ENCODE results near the gene OR11H6. TPM values are rescaled to one million over a fixed set of nuclear protein-coding genes. Genes with fewer than 3 reads are reported as not detected.
"Not testable (repeated sequence)": the region's sequence is repeated elsewhere in the genome, so short reads cannot be mapped to it uniquely, and the experiment has no call there.

Gene OR11H6, protein sequence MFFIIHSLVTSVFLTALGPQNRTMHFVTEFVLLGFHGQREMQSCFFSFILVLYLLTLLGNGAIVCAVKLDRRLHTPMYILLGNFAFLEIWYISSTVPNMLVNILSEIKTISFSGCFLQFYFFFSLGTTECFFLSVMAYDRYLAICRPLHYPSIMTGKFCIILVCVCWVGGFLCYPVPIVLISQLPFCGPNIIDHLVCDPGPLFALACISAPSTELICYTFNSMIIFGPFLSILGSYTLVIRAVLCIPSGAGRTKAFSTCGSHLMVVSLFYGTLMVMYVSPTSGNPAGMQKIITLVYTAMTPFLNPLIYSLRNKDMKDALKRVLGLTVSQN
- under 0.01 TPM for total RNA-seq

GRCh38 chr14:20223410-20223809 lies at the start of gene OR11H6:
Gene OR11H6 (plus strand): TSS chr14:20223710. CDS start chr14:20223710, 0 bp downstream.
- peak in 1 of 3 donors; percentile 10 for DNase-seq (ENCODE audit: low read depth in 2 of 3, low spot score in 2 of 3)

DNA sequence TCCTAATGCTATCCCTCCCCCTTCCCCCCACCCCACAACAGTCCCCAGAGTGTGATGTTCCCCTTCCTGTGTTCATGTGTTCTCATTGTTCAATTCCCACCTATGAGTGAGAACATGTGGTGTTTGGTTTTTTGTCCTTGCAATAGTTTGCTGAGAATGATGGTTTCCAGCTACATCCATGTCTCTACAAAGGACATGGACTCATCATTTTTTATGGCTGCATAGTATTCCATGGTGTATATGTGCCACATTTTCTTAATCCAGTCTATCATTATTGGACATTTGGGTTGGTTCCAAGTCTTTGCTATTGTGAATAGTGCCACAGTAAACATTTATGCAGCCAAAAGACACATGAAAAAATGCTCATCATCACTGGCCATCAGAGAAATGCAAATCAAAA lies 49.3 kb upstream of the OR11H6 start:
- not testable (repeated sequence) for DNase-seq (ENCODE audit: low read depth in 2 of 3, low spot score in 2 of 3)

GRCh38 chr14:20176330-20176729 lies 47.2 kb upstream of the OR11H6 start:
- no peak for DNase-seq (ENCODE audit: low read depth in 2 of 3, low spot score in 2 of 3)

- DNase-seq (ENCODE audit: low read depth in 2 of 3, low spot score in 2 of 3): peak in 2 of 3 donors; percentile 31 to 67
Measured at GRCh38 chr14:20177433-20177974, 46.0 kb upstream of the OR11H6 start.

GRCh38 chr14:20179218-20179617 lies 44.3 kb upstream of the OR11H6 start:
- DNase-seq (ENCODE audit: low read depth in 2 of 3, low spot score in 2 of 3): peak in 1 of 3 donors; percentile 28

GRCh38 chr14:20179880-20180279 lies 43.6 kb upstream of the OR11H6 start:
- no peak for DNase-seq (ENCODE audit: low read depth in 2 of 3, low spot score in 2 of 3)

GRCh38 chr14:20180486-20180885 lies 43.0 kb upstream of the OR11H6 start:
- no peak for DNase-seq (ENCODE audit: low read depth in 2 of 3, low spot score in 2 of 3)

DNA sequence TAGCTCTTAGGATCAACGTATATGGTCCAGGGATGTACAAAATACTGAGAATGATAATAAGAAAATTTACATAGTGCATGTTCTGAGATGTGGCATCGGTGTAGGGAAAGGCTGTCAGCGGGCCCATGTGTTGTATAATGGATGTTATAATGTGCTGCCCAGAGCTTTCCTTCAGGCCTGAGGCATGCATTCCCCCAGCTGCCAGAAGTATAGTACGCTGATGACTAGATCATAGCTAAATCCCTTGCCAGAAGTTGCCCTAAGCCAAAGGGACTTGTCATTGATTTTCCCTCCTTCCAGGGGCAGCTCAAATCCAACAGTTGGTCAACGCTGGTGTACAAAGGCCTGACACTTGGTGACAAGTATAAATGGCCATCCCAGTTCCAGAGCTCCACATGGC lies 39.3 kb upstream of the OR11H6 start:
- DNase-seq (ENCODE audit: low read depth in 2 of 3, low spot score in 2 of 3): no peak

GRCh38 chr14:20190596-20190995 lies 32.9 kb upstream of the OR11H6 start, which contains the start of gene OR11G2:
Gene OR11G2 (plus strand): TSS chr14:20190896. CDS start chr14:20197438, 6,542 bp downstream.
- DNase-seq (ENCODE audit: low read depth in 2 of 3, low spot score in 2 of 3): no peak

DNA sequence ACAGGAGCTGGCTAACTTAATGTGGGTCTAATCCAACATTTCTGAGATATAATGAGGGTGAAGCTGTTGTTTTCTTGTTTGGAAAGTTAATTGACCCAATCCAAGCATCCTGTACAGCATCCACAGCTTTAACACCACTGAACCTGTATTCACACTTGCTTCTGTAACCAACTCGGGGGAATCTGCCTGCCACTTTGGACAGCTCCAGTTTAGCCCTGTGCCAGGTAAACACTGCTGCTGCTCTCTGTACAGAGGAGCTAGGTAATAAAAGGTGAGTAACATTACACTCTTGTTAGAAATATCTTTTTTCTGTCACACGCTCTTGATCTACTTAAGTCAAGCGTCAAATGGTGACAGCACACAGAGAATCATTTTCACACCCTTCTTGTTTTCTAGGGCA lies 32.1 kb upstream of the OR11H6 start:
- no peak for DNase-seq (ENCODE audit: low read depth in 2 of 3, low spot score in 2 of 3)

- no peak for DNase-seq (ENCODE audit: low read depth in 2 of 3, low spot score in 2 of 3)
Measured at GRCh38 chr14:20194101-20194500, 29.4 kb upstream of the OR11H6 start.

- DNase-seq (ENCODE audit: low read depth in 2 of 3, low spot score in 2 of 3): not testable (repeated sequence)
Measured at GRCh38 chr14:20195170-20195569, 28.3 kb upstream of the OR11H6 start.

DNA sequence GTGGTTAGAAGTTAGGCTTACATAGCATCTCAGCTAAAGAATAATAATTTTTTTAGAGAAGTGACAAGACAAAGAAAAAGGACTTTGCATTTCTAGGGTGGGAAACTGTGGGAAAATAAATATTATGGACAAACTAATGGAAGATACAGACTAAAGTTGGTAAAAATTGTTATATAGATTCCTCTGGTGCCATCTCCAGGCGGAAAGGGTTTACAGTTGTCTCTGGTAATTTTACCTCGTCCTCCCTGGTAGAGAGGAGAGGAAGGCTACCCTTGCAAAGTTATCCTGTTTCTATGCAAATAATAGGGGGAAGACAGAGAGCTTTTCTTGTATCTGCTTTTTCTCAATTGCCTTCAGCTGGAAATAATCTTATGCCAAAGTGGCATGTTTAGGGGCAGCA lies 27.6 kb upstream of the OR11H6 start:
- no peak for DNase-seq (ENCODE audit: low read depth in 2 of 3, low spot score in 2 of 3)

- DNase-seq (ENCODE audit: low read depth in 2 of 3, low spot score in 2 of 3): no peak
Measured at GRCh38 chr14:20197459-20197858, 26.1 kb upstream of the OR11H6 start.

DNA sequence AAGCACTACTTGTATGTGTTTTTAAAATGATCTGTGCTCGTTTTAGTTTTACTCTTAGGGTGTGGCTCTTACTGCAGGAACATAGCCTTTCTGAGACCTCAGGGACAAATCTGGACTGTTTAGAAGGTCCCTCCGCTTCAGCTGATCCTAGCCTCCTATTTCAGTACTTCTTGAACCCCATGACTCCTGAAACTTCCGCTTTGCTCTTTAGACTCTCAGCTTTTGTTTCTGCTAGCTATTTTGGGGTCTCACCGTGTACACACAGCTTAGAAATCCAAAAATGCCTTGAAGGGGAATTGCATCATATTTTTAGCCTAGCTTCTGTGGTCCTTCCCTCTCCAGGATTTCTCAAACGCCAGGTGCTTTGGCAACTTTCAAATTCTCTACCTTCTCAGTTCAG lies 24.5 kb upstream of the OR11H6 start:
- no peak for DNase-seq (ENCODE audit: low read depth in 2 of 3, low spot score in 2 of 3)

GRCh38 chr14:20204721-20205120 lies 18.8 kb upstream of the OR11H6 start:
- no peak for DNase-seq (ENCODE audit: low read depth in 2 of 3, low spot score in 2 of 3)

GRCh38 chr14:20209595-20209994 lies 13.9 kb upstream of the OR11H6 start:
- DNase-seq (ENCODE audit: low read depth in 2 of 3, low spot score in 2 of 3): no peak

- not testable (repeated sequence) for DNase-seq (ENCODE audit: low read depth in 2 of 3, low spot score in 2 of 3)
Measured at GRCh38 chr14:20212406-20212805, 11.1 kb upstream of the OR11H6 start.

DNA sequence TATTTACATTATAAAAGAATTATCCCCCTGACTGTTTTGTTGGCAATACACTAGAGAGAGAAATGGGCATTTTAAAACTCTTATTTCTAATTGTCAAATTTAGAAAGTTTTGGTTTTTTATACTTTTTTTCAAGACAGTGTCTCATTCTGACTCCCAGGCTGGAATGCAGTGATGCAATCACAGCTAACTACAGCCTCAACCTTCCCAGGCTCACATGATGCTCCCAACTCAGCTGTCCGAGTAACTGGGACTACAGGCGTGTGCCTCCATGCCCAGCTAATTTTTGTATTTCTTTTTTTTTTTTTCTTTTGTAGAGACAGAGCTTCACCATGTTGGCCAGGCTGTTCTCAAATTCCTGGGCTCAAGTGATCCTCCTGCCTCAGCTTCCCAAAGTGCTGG lies 8.3 kb upstream of the OR11H6 start:
- no peak for DNase-seq (ENCODE audit: low read depth in 2 of 3, low spot score in 2 of 3)

DNA sequence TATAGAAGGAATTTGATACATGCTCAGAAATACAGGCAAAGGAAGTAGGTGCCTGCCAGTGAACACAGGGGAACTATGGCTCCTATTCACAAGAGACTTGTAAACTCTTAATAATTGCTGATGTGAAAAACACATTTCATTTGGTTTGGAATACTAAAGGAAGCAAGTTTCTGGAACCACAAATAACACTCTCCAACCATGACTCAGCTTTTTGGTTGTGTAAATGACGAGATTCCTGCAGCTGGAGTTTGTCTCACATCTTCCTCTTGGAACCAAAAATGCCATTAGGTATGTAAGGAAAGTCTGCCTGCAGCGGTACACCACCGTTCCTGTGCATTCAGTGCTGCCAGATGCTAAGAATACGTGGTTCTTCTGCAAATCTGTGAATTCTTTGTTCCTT lies 4.5 kb upstream of the OR11H6 start:
- DNase-seq (ENCODE audit: low read depth in 2 of 3, low spot score in 2 of 3): no peak

GRCh38 chr14:20228681-20229080 lies 5.2 kb downstream of the OR11H6 start, which contains the start of gene OR11H7:
Gene OR11H7 (plus strand): TSS chr14:20228981.
- no peak for DNase-seq (ENCODE audit: low read depth in 2 of 3, low spot score in 2 of 3)

- not testable (repeated sequence) for DNase-seq (ENCODE audit: low read depth in 2 of 3, low spot score in 2 of 3)
Measured at GRCh38 chr14:20235415-20235814, 11.9 kb downstream of the OR11H6 start.

Measured in hematopoietic multipotent progenitor cell (in vitro differentiated cells).